Right lobe of liver (tissue), 6 donors: Measurements from ENCODE around the gene RPS6KA6. TPM values are rescaled to one million over a fixed set of nuclear protein-coding genes. Genes with fewer than 3 reads are reported as not detected.

Source experiments
- ATAC-seq, 4 donors: fragments of 200-7000 bp; cut with Tn5 transposase; one replicate each; pipeline ENCODE4 v1.9.1; 2020; ENCODE audit warnings: mild to moderate bottlenecking in 4 of 4, moderate library complexity in 4 of 4
- DNase-seq, 3 donors: peaks; one replicate each; pipeline ENCODE4 v3.0.0-alpha.2; 2020
- H3K27ac ChIP-seq, 3 donors: fragments of 200-600 bp; one replicate each; pipeline ENCODE4 v1.8.0; 2022
- H3K27me3 ChIP-seq, 2 donors: fragments of 200-600 bp; one replicate each; pipeline ENCODE4 v1.8.0; 2022
- H3K36me3 ChIP-seq, 4 donors: fragments of 200-600 bp; sonication (generic) in 1 of 4; one replicate each; pipeline versions ENCODE4 v1.5.1 to v1.8.0; 2017 to 2022; ENCODE audit warnings: control low read depth in 1 of 4
- H3K4me1 ChIP-seq, 4 donors: fragments of 200-600 bp; sonication (generic) in 1 of 4; one replicate each; pipeline versions ENCODE4 v1.5.1 to v1.8.0; 2017 to 2022; ENCODE audit warnings: control low read depth in 1 of 4
- H3K4me3 ChIP-seq, 3 donors: fragments of 200-600 bp; one replicate each; pipeline ENCODE4 v1.8.0; 2022
- H3K9me3 ChIP-seq, 4 donors: fragments of 200-600 bp; sonication (generic) in 1 of 4; one replicate each; pipeline versions ENCODE4 v1.5.1 to v1.8.0; 2017 to 2022; ENCODE audit warnings: control low read depth in 1 of 4
- CTCF ChIP-seq, 4 donors: fragments of 200-600 bp in 3 of 4; fragments of 450-650 bp in 1 of 4; IDR thresholded peaks; one replicate each; pipeline versions ENCODE4 v1.5.1 to v1.8.0; 2016 to 2022; ENCODE audit warnings: antibody characterized with exemption in 4 of 4, mild to moderate bottlenecking in 2 of 4
- POLR2A ChIP-seq: fragments of 450-650 bp; IDR thresholded peaks from one replicate; pipeline ENCODE4 v1.6.1; 2017; ENCODE audit warnings: antibody characterized with exemption, mild to moderate bottlenecking
- WGBS: methylation state at CpG from one replicate; pipeline ENCODE4 v1.1.6; 2018; ENCODE audit warnings: low coverage, low lambda C conversion rate; ENCODE audit not compliant: insufficient coverage; ENCODE audit errors: missing lambda C conversion rate; 5-methylcytosine and 5-hydroxymethylcytosine counted together
- intact Hi-C, 2 donors: fragments of 100-400 bp; cut with DNase I; formaldehyde crosslinking; loops; one replicate each; pipeline versions ENCODE4 v1.11.2 to v1.14.1; 2022
- total RNA-seq, 6 experiments: library from RNA; depleted of rRNA in 2 of 6; stranded (reverse); fragments of >200 nt in 2 of 6; fragmentation: NEBNext Ultra II Directional in 3 of 6; extraction: Animal tissue kit (Norgen Biotek cat#: 25700) in 3 of 6; gene quantifications; one replicate each; pipeline versions ENCODE4 v1.1.0 to v1.2.4, GENCODE V29; 2016 to 2023
- donor health status: DM: no; HTN: yes; CAD: no.
- donor health status: DM: no; HTN: no; CAD: no.
- donor health status: DM: no; HTN: no; CAD: no.
- donor health status: DM: no; HTN: yes; CAD: no.
- donor health status: DM: no; HTN: yes; CAD: no.

RPS6KA6 gene
- total RNA-seq, 6 experiments from 2014 or later, result 0.12 to 0.88 (median 0.68) TPM

GRCh38 chrX:84170931-84171330 lies 17.1 kb downstream of the RPS6KA6 start:
- intact Hi-C loops, result no loop called here
- Histone ChIP-seq H3K4me3 (no peak overlapping the region), H3K27me3 (no peaks in the 10 kb centered on the region), H3K27ac (no peak overlapping the region), H3K36me3 (no peaks in the 10 kb centered on the region), H3K9me3 (no peaks in the 10 kb centered on the region), H3K4me1 (no peaks in the 10 kb centered on the region)
- 34% methylated on average over 2 of the region's 2 CpGs for WGBS
- TF ChIP-seq CTCF (IDR thresholded peaks at IDR 0.05) (no peak), POLR2A (no peak)
- DNase-seq (no peak), ATAC-seq (no peak)

- intact Hi-C loops, result no loop called here
- no peaks in the 10 kb centered on the region for H3K9me3 ChIP-seq
- no peak for TF ChIP-seq CTCF (IDR thresholded peaks at IDR 0.05)
- no peak for TF ChIP-seq POLR2A
- no peak overlapping the region for H3K4me3 ChIP-seq
- DNase-seq (no peak), ATAC-seq (no peak)
- no peak overlapping the region for H3K27ac ChIP-seq
- no peaks in the 10 kb centered on the region for H3K27me3 ChIP-seq
- no peaks in the 10 kb centered on the region for H3K36me3 ChIP-seq
- WGBS, result 29% methylated on average over 2 of the region's 2 CpGs
- no peaks in the 10 kb centered on the region for H3K4me1 ChIP-seq
Measured at GRCh38 chrX:84168574-84168973, 19.4 kb downstream of the RPS6KA6 start.

- no peak for DNase-seq
- intact Hi-C loops, result no loop called here
- TF ChIP-seq CTCF (IDR thresholded peaks at IDR 0.05), result no peak
- Histone ChIP-seq H3K27ac (no peak overlapping the region), H3K4me3 (no peak overlapping the region), H3K4me1 (no peaks in the 10 kb centered on the region), H3K36me3 (no peaks in the 10 kb centered on the region), H3K9me3 (no peaks in the 10 kb centered on the region), H3K27me3 (no peaks in the 10 kb centered on the region)
- WGBS, result 36% methylated on average over 2 of the region's 2 CpGs
- no peak for ATAC-seq
Measured at GRCh38 chrX:84168095-84168494, 19.9 kb downstream of the RPS6KA6 start.

GRCh38 chrX:84165711-84166110 lies 22.3 kb downstream of the RPS6KA6 start:
- no peaks in the 10 kb centered on the region for H3K4me1 ChIP-seq
- no peak overlapping the region for H3K4me3 ChIP-seq
- no peaks in the 10 kb centered on the region for H3K36me3 ChIP-seq
- H3K9me3 ChIP-seq, result no peaks in the 10 kb centered on the region
- intact Hi-C loops, result no loop called here
- no peak overlapping the region for H3K27ac ChIP-seq
- H3K27me3 ChIP-seq, result no peaks in the 10 kb centered on the region
- WGBS, result 33% methylated on average over 1 of the region's 1 CpG
- no peak for ATAC-seq
- TF ChIP-seq POLR2A, result no peak
- TF ChIP-seq CTCF (IDR thresholded peaks at IDR 0.05), result no peak
- no peak for DNase-seq

- no peak for ATAC-seq
- intact Hi-C loops, result no loop called here
Measured at GRCh38 chrX:84162401-84162800, 25.6 kb downstream of the RPS6KA6 start.

More at GRCh38 chrX:84162401-84162800, 25.6 kb downstream of the RPS6KA6 start:
- H3K27me3 ChIP-seq, result no peaks in the 10 kb centered on the region
- H3K4me3 ChIP-seq, result no peak overlapping the region
- H3K27ac ChIP-seq, result no peak overlapping the region
- H3K4me1 ChIP-seq, result no peaks in the 10 kb centered on the region
- H3K36me3 ChIP-seq, result no peaks in the 10 kb centered on the region
- H3K9me3 ChIP-seq, result no peaks in the 10 kb centered on the region
- no peak for DNase-seq
- TF ChIP-seq POLR2A (no peak), CTCF (IDR thresholded peaks at IDR 0.05) (no peak)
